GM13976 (cell line): Measurements from ENCODE around the gene PTPN6.

Source experiments
- DNase-seq: peaks from one replicate; pipeline ENCODE4 v3.0.0; 2012; ENCODE audit warnings: low spot score
- CTCF ChIP-seq: IDR thresholded peaks from 2 replicates; pipeline ENCODE4 v1.5.1; 2012; ENCODE audit warnings: borderline replicate concordance, mild to moderate bottlenecking; ENCODE audit not compliant: insufficient read depth; ENCODE audit errors: extremely low read depth, missing control alignments, control extremely low read depth
- in situ Hi-C: fragments of 300-500 bp; cut with MboI; formaldehyde crosslinking; loops from one replicate; pipeline ENCODE4 v1.12.0; 2022; ENCODE audit warnings: low sequenced_read_pairs, mixed read lengths, inconsistent platforms; ENCODE audit not compliant: unreplicated experiment

Gene PTPN6

GRCh38 chr12:6945613-6946012, 5.5 kb upstream of the PTPN6 start:
- in situ Hi-C loops, result loop anchor here (25.0 kb wide), 1 partner anchor 167 kb away; the partner anchor contains the start of gene C1RL
- no peak for DNase-seq
- TF ChIP-seq CTCF, result no peak

GRCh38 chr12:6946033-6946919, 4.9 kb upstream of the PTPN6 start:
- DNase-seq, result peak; percentile 84
- TF ChIP-seq CTCF, result no peak
- in situ Hi-C loops, result loop anchor here (25.0 kb wide), 1 partner anchor 166 kb away; the partner anchor contains the start of gene C1RL

GRCh38 chr12:6946920-6947374, 4.2 kb upstream of the PTPN6 start:
- in situ Hi-C loops, result loop anchor here (25.0 kb wide), 1 partner anchor 165 kb away; the partner anchor contains the start of gene C1RL
- DNase-seq, result no peak
- TF ChIP-seq CTCF, result no peak

- in situ Hi-C loops, result loop anchor here (25.0 kb wide), 1 partner anchor 165 kb away; the partner anchor contains the start of gene C1RL
These were observed 3.5 kb upstream of the PTPN6 start for GRCh38 chr12:6947615-6948014.

GRCh38 chr12:6948873-6949594, 2.1 kb upstream of the PTPN6 start:
- TF ChIP-seq CTCF, result no peak
- in situ Hi-C loops, result loop anchor here (25.0 kb wide), 1 partner anchor 163 kb away; the partner anchor contains the start of gene C1RL
- DNase-seq, result no peak

More at GRCh38 chr12:6947615-6948014, 3.5 kb upstream of the PTPN6 start:
- DNase-seq, result no peak
- TF ChIP-seq CTCF, result no peak

GRCh38 chr12:6950401-6950801, 755 bp upstream of the PTPN6 start:
- peak; percentile 45 for DNase-seq
- TF ChIP-seq CTCF, result peak; percentile 41
- in situ Hi-C loops, result no loop called here
